Neural progenitor cell (in vitro differentiated cells): ENCODE data around the gene RIPOR2. TPM values are rescaled to one million over a fixed set of nuclear protein-coding genes. Genes with fewer than 3 reads are reported as not detected.

ENCODE experiments used
- DNase-seq: peaks from one replicate; pipeline ENCODE4 v3.0.0-alpha.2; 2016; ENCODE audit warnings: low spot score
- H2AFZ ChIP-seq: fragments of 200-600 bp; sonication (generic); replicated peaks from 2 replicates; pipeline ENCODE4 v1.6.1; 2016; ENCODE audit warnings: antibody characterized with exemption
- H3F3A ChIP-seq: fragments of 200-600 bp; sonication (generic); 2 replicates; pipeline ENCODE4 v1.6.1; 2016; ENCODE audit warnings: antibody characterized with exemption, low read depth
- H3K27ac ChIP-seq: fragments of 200-600 bp; sonication (generic); 2 replicates; pipeline ENCODE4 v1.5.1; 2016; ENCODE audit warnings: mild to moderate bottlenecking
- H3K27me3 ChIP-seq: fragments of 200-600 bp; sonication (generic); 2 replicates; pipeline ENCODE4 v1.6.1; 2016; ENCODE audit warnings: mild to moderate bottlenecking, moderate library complexity
- H3K36me3 ChIP-seq: fragments of 200-600 bp; sonication (generic); 2 replicates; pipeline ENCODE4 v1.5.1; 2016
- H3K4me1 ChIP-seq: fragments of 200-600 bp; sonication (generic); 2 replicates; pipeline ENCODE4 v1.6.1; 2016; ENCODE audit warnings: mixed run types
- H3K4me2 ChIP-seq: fragments of 200-600 bp; sonication (generic); 2 replicates; pipeline ENCODE4 v1.6.1; 2016
- H3K4me3 ChIP-seq: fragments of 200-600 bp; sonication (generic); 2 replicates; pipeline ENCODE4 v1.5.1; 2016
- H3K79me2 ChIP-seq: fragments of 200-600 bp; sonication (generic); 2 replicates; pipeline ENCODE4 v1.6.1; 2016; ENCODE audit warnings: low read depth
- H3K9ac ChIP-seq: fragments of 200-600 bp; sonication (generic); 2 replicates; pipeline ENCODE4 v1.6.1; 2016
- H3K9me3 ChIP-seq: fragments of 200-600 bp; sonication (generic); 2 replicates; pipeline ENCODE4 v1.5.1; 2016; ENCODE audit warnings: low read depth
- H4K20me1 ChIP-seq: fragments of 200-600 bp; sonication (generic); 2 replicates; pipeline ENCODE4 v1.6.1; 2016; ENCODE audit warnings: low read depth
- H3K27ac Mint-ChIP-seq: 3 replicates; pipeline ENCODE4 v1.8.0; 2021; ENCODE audit warnings: mixed read lengths
- H3K27me3 Mint-ChIP-seq: 2 replicates; pipeline ENCODE4 v1.8.0; 2022; ENCODE audit warnings: low read depth, mild to moderate bottlenecking, inconsistent platforms, moderate library complexity, mixed read lengths; ENCODE audit not compliant: insufficient read depth
- H3K36me3 Mint-ChIP-seq: 3 replicates; pipeline ENCODE4 v1.8.0; 2021; ENCODE audit warnings: mixed read lengths
- H3K4me1 Mint-ChIP-seq: 3 replicates; pipeline ENCODE4 v1.8.0; 2021; ENCODE audit warnings: mixed read lengths
- H3K4me3 Mint-ChIP-seq: 3 replicates; pipeline ENCODE4 v1.8.0; 2021; ENCODE audit warnings: mild to moderate bottlenecking, moderate library complexity, mixed read lengths
- H3K9me3 Mint-ChIP-seq: 3 replicates; pipeline ENCODE4 v1.8.0; 2020; ENCODE audit warnings: mixed read lengths
- CTCF ChIP-seq: fragments of 200-600 bp; sonication (generic); IDR thresholded peaks from 2 replicates; pipeline ENCODE4 v1.5.1; 2017; ENCODE audit warnings: antibody characterized with exemption, mild to moderate bottlenecking
- EZH2 ChIP-seq: fragments of 200-600 bp; sonication (generic); IDR thresholded peaks from 2 replicates; pipeline ENCODE4 v1.6.1; 2017; ENCODE audit warnings: antibody characterized with exemption, mild to moderate bottlenecking, moderate library complexity
- EZH2phosphoT487 ChIP-seq: fragments of 200-600 bp; sonication (generic); IDR thresholded peaks from 2 replicates; pipeline ENCODE4 v1.6.1; 2017; ENCODE audit warnings: antibody characterized with exemption
- total RNA-seq: library from RNA; depleted of rRNA; stranded (reverse); fragments of >200 nt; gene quantifications from 2 replicates; pipeline ENCODE4 v1.2.3, GENCODE V29; 2015; ENCODE audit warnings: low replicate concordance

RIPOR2 gene
- total RNA-seq, 1 donor from 2014 or later = 0.26 TPM

GRCh38 chr6:24901698-24902328 is 33.9 kb downstream of the RIPOR2 start:
- H4K20me1 ChIP-seq = no peaks in the 10 kb centered on the region
- H3K27me3 ChIP-seq = no peaks in the 10 kb centered on the region
- Mint-ChIP-seq H3K36me3 (no peaks in the 10 kb centered on the region), H3K4me3 (no peak overlapping the region), H3K4me1 (peaks cover 4% of the 10 kb centered on the region), H3K27me3 (peaks cover 6% of the 10 kb centered on the region), H3K27ac (peak overlapping the region; percentile 18), H3K9me3 (peaks cover 8% of the 10 kb centered on the region)
- no peaks in the 10 kb centered on the region for H3K9me3 ChIP-seq
- peaks cover 4% of the 10 kb centered on the region for H3K4me1 ChIP-seq
- TF ChIP-seq CTCF (no peak), EZH2 (no peak), EZH2phosphoT487 (no peak)
- no peak overlapping the region for H3K9ac ChIP-seq
- H3K4me2 ChIP-seq = no peak overlapping the region
- DNase-seq = no peak
- H3K36me3 ChIP-seq = no peaks in the 10 kb centered on the region
- H3K4me3 ChIP-seq = no peak overlapping the region
- no peaks in the 10 kb centered on the region for H3K79me2 ChIP-seq
- no peaks in the 10 kb centered on the region for H3F3A ChIP-seq
- H2AFZ ChIP-seq = no peak overlapping the region
- H3K27ac ChIP-seq = no peak overlapping the region

GRCh38 chr6:24900917-24901697 is 34.7 kb downstream of the RIPOR2 start:
- no peak overlapping the region for H3K27ac Mint-ChIP-seq
- H3K36me3 ChIP-seq = no peaks in the 10 kb centered on the region
- H3K4me3 ChIP-seq = no peak overlapping the region
- no peaks in the 10 kb centered on the region for H3K27me3 ChIP-seq
- peaks cover 6% of the 10 kb centered on the region for H3K27me3 Mint-ChIP-seq
- no peaks in the 10 kb centered on the region for H3K36me3 Mint-ChIP-seq
- no peak for TF ChIP-seq CTCF
- TF ChIP-seq EZH2phosphoT487 = no peak
- no peak for TF ChIP-seq EZH2
- H3K4me1 Mint-ChIP-seq = peaks cover 4% of the 10 kb centered on the region
- no peak overlapping the region for H2AFZ ChIP-seq
- no peak overlapping the region for H3K9ac ChIP-seq
- peaks cover 8% of the 10 kb centered on the region for H3K9me3 Mint-ChIP-seq
- no peak for DNase-seq
- H3K4me1 ChIP-seq = peaks cover 4% of the 10 kb centered on the region
- no peak overlapping the region for H3K4me3 Mint-ChIP-seq
- H4K20me1 ChIP-seq = no peaks in the 10 kb centered on the region
- H3K27ac ChIP-seq = no peak overlapping the region
- no peaks in the 10 kb centered on the region for H3K9me3 ChIP-seq
- no peaks in the 10 kb centered on the region for H3K79me2 ChIP-seq
- no peaks in the 10 kb centered on the region for H3F3A ChIP-seq
- H3K4me2 ChIP-seq = no peak overlapping the region

- H3K9me3 ChIP-seq = no peaks in the 10 kb centered on the region
- DNase-seq = no peak
- no peak overlapping the region for H3K27ac ChIP-seq
- H2AFZ ChIP-seq = no peak overlapping the region
- Mint-ChIP-seq H3K36me3 (no peaks in the 10 kb centered on the region), H3K4me3 (no peak overlapping the region), H3K4me1 (peaks cover 4% of the 10 kb centered on the region), H3K27ac (no peak overlapping the region), H3K27me3 (peaks cover 4% of the 10 kb centered on the region), H3K9me3 (peaks cover 6% of the 10 kb centered on the region)
- H3F3A ChIP-seq = no peaks in the 10 kb centered on the region
- H3K4me1 ChIP-seq = peaks cover 4% of the 10 kb centered on the region
- no peaks in the 10 kb centered on the region for H3K36me3 ChIP-seq
- no peak overlapping the region for H3K9ac ChIP-seq
- TF ChIP-seq EZH2 = no peak
- TF ChIP-seq CTCF = no peak
- TF ChIP-seq EZH2phosphoT487 = no peak
- H3K4me2 ChIP-seq = no peak overlapping the region
- no peaks in the 10 kb centered on the region for H3K79me2 ChIP-seq
- H4K20me1 ChIP-seq = no peaks in the 10 kb centered on the region
- H3K4me3 ChIP-seq = no peak overlapping the region
- no peaks in the 10 kb centered on the region for H3K27me3 ChIP-seq
Observed at GRCh38 chr6:24899997-24900325, 35.8 kb downstream of the RIPOR2 start.
